GM12875 (cell line): ENCODE measurements around the gene ZNF775.

Source experiments
- H3K4me3 ChIP-seq: one replicate; pipeline ENCODE4 v1.5.1; 2011; ENCODE audit warnings: low read depth, low read length, control low read depth
- CTCF ChIP-seq: IDR thresholded peaks from 2 replicates; pipeline ENCODE4 v1.5.1; 2011; ENCODE audit warnings: low read depth, mild to moderate bottlenecking, control low read depth, inconsistent platforms, low read length, moderate library complexity, borderline replicate concordance; ENCODE audit not compliant: insufficient read depth

Gene ZNF775

GRCh38 chr7:150378853-150379440 lies at the start of gene ZNF775:
ZNF775 (plus strand) TSS chr7:150379330; CDS start chr7:150388471, 9,141 bp downstream.
- TF ChIP-seq CTCF = no peak
- peak within 1 kb of the TSS; percentile 65 for H3K4me3 ChIP-seq

DNA sequence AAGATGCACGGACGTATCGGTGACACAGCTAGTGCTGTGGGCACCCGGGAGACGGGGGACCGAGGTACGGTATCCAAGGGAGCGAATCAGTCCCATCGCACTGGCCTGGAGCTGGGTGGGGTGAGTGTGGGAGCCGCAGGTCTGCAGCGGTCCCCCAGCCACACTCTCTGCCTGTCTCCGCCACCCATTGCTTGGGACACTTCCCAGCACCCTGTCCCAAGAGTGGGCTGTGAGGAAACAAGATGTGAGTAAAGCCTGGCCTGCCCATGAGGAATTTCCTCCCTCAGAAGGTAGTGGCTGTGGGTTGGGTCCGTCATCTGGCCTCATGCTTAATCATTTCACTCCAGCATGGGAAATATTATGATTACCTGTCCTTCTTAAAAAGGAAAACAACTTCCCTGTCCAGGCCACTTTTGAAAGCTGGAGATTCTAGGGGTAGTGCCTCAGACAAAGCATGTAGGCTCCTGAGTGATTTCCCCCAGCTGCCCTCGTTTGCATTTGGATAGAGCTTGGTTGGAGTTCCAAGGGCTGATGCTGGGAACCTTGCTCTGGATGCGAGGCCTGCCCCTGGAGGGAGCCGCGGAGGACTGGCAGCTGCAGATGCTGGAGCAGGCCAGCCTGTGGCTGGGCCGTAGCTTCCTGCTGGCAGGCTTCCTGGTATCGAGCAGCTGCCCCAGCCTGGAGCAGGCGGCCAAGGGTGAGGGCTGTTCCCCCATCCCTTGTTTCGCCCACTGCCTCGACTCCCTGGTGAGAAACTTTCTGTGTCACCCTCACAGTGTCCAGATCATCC lies 49.6 kb upstream of the ZNF775 start:
- H3K4me3 ChIP-seq = no peak overlapping the region
- no peak for TF ChIP-seq CTCF

DNA sequence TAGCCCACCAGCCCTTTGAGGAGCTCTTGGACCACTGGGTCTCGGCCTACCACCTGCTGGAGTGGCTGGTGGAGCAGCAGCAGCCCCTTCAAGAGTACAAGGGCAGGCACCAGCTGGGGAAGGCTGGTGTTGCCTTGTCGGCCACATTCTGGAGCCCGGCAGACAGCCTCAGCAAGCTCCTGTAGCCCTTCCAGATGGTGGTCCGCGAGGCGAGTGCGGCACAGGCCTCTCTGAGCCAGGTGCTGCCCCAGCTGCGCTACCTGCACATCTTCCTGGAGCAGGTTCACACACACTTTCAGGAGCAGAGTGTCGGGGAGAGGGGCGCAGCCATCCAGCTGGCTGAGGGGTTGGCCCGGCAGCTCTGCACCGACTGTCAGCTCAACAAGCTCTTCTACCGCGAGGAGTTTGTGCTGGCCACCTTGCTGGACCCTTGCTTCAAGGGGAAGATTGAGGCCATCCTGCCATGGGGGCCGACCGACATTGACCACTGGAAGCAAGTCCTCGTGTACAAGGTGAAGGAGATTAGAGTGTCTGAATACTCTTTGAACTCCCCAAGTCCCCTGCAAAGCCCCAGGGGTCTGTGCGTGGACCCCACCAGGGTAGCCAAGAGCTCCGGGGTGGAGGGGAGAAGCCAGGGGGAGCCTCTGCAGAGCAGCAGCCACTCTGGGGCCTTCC lies 48.8 kb upstream of the ZNF775 start:
- TF ChIP-seq CTCF = no peak
- H3K4me3 ChIP-seq = no peak overlapping the region

DNA sequence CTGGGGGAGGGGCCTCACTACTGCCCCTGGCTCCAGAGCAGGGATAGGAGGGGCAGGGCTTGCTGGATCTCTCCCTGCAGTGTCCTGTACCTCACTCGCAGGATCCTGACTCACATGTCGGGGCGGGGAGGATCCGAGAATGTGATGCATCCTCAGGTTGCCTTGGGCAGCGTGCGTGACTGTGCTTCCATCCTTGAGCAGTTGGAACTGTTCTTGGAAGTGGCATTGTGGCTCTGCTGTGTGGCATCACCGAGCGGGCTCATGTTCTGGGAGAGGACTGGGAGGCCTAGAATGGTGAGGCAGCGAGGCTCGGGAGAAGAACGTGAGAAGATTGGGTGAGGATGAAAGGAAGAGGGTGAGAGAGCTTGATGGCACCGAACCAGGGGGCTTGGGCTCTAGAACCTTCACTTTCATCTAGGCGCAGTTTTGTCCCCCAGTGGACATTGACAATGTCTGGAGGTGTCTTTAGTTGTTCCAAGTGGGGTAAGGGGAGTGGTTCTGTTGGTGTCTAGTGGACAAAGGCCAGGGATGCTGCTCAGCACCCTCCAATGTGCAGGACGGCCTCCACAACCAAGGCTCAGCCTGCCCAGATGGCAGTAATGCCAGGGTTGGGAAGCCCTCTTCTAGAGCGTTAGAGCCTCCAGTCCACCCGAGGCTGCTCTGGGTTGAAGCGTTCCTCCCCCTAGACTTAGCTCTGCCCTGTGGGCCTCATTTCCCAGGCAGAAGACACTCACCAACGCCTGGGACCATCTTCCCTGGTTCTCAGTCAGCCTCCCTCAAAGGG lies 46.1 kb upstream of the ZNF775 start:
- no peak overlapping the region for H3K4me3 ChIP-seq
- no peak for TF ChIP-seq CTCF

DNA sequence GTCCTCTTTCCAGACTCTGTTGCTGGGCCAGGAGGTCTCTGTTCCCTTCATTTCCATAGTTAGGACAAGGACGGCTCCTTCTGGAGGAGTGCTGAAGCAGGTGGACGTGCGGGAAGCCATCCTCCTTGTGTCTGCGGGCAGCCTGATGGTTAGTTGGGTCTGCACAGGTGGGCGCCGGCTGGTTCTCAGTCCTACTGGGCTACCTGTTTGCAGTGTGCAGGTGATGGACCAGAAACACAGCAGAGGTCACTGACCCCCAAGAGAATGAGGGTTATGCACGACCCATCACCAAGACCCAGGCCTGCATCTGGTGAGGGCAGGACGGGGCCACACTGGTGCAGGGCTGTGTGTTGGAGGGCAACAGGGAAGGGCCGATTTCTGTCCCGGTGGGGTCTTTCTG lies 45.5 kb upstream of the ZNF775 start:
- TF ChIP-seq CTCF = no peak
- H3K4me3 ChIP-seq = no peak overlapping the region

DNA sequence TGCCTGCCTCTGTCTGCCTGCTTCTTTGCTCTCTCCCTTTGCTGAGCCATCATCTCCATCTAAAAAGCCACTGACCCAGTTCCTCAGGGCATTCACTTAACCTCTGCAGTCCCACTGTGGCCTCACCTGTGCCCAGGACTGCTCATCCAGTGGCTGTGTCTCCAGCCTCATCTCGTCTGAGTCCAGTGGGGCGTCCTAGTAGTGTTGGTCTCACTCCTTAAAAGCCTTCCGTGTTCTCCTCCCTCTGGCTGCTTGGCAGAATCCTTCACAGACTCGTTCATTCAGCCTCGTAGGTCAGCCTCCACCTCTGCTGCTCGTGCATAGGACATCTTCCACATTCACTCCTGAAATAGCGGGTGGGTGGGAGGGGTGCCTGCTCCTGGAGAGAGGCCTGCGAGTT lies 45.0 kb upstream of the ZNF775 start:
- H3K4me3 ChIP-seq = no peak overlapping the region
- TF ChIP-seq CTCF = no peak
